ENCODE results near the gene FFAR2.

DNA sequence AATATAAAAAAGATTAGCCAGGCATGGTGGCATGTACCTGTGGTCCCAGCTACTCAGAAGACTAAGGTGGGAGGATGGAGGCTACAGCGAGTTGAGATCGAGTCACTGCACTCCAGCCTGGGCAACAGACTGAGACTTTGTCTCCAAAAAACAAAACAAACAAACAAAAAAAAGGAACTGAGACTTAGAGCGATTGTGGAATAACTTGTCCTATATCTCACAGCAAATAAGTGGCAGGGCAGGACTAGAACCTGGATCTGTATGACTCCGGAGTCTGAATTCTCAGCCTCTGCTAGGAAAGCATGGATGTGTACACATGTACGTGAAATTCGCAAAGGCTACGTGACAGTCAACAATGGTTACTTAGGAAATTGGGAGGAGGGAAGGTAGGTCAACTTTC is 22.1 kb downstream of the FFAR2 start:
- TF ChIP-seq, protein P1, sequence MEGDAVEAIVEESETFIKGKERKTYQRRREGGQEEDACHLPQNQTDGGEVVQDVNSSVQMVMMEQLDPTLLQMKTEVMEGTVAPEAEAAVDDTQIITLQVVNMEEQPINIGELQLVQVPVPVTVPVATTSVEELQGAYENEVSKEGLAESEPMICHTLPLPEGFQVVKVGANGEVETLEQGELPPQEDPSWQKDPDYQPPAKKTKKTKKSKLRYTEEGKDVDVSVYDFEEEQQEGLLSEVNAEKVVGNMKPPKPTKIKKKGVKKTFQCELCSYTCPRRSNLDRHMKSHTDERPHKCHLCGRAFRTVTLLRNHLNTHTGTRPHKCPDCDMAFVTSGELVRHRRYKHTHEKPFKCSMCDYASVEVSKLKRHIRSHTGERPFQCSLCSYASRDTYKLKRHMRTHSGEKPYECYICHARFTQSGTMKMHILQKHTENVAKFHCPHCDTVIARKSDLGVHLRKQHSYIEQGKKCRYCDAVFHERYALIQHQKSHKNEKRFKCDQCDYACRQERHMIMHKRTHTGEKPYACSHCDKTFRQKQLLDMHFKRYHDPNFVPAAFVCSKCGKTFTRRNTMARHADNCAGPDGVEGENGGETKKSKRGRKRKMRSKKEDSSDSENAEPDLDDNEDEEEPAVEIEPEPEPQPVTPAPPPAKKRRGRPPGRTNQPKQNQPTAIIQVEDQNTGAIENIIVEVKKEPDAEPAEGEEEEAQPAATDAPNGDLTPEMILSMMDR (conservative IDR thresholded peaks at IDR 0.05; ENCODE audit: low read depth, low read length): no peak
- TF ChIP-seq EZH2phosphoT487 (IDR thresholded peaks at IDR 0.05; ENCODE audit: borderline replicate concordance, low read length): no peak
- no peak for TF ChIP-seq EZH2 (IDR thresholded peaks at IDR 0.05; ENCODE audit: low read length, unreplicated experiment)

Data from PC-3 (cell line).